ENCODE measurements around the gene ZNF311.

DNA sequence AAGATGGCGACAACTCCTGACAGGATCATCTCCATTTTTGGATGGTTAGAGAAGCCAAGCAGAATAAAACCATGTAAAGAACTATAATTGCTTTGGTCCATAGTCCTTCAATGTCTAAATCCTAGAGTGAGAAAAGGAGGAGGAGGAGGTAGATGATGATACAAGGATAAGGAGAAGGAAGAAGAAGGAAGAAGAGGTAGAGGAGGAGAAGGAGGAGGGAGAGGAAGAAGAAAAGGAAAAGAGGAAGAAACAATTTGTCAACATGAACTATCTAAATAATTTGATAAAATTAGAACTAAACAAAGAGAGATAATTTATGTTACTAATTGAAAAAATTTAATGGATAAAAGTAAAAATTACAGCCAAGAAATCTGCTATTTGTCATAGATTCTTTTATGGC is 40.0 kb upstream of the ZNF311 start, which contains the start of gene OR2W1:
- TF ChIP-seq POLR2A (IDR thresholded peaks at IDR 0.05) (no peak), EP300 (IDR thresholded peaks at IDR 0.05) (no peak)
- TF ChIP-seq, protein P1, sequence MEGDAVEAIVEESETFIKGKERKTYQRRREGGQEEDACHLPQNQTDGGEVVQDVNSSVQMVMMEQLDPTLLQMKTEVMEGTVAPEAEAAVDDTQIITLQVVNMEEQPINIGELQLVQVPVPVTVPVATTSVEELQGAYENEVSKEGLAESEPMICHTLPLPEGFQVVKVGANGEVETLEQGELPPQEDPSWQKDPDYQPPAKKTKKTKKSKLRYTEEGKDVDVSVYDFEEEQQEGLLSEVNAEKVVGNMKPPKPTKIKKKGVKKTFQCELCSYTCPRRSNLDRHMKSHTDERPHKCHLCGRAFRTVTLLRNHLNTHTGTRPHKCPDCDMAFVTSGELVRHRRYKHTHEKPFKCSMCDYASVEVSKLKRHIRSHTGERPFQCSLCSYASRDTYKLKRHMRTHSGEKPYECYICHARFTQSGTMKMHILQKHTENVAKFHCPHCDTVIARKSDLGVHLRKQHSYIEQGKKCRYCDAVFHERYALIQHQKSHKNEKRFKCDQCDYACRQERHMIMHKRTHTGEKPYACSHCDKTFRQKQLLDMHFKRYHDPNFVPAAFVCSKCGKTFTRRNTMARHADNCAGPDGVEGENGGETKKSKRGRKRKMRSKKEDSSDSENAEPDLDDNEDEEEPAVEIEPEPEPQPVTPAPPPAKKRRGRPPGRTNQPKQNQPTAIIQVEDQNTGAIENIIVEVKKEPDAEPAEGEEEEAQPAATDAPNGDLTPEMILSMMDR (IDR thresholded peaks at IDR 0.05), result no peak

All from sigmoid colon (tissue), 4 donors.